HG02973 (cell line): ENCODE data around the gene ATP2B2.

Source experiments
- ATAC-seq: cut with Tn5 transposase; IDR thresholded peaks from one replicate; pipeline ENCODE4 v1.9.1; 2021; ENCODE audit warnings: moderate library complexity; ENCODE audit not compliant: unreplicated experiment

Gene ATP2B2

DNA sequence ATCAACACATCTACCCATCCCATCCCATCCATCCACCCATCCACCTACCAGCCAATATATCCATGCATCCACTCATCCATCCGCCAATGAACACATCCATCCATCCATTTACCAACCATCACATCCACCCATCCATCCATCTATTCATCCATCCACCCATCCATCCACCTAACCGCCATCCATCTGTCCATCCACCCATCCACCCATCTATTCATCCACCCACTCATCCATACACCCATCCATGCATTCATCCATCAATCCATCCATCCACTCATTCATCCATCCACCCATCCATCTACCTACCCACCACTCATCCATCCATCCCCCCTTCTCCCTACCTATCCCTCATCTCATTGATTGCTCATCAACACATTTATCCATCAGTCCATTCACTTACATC lies 136.9 kb downstream of the ATP2B2 start:
- no peak for ATAC-seq

DNA sequence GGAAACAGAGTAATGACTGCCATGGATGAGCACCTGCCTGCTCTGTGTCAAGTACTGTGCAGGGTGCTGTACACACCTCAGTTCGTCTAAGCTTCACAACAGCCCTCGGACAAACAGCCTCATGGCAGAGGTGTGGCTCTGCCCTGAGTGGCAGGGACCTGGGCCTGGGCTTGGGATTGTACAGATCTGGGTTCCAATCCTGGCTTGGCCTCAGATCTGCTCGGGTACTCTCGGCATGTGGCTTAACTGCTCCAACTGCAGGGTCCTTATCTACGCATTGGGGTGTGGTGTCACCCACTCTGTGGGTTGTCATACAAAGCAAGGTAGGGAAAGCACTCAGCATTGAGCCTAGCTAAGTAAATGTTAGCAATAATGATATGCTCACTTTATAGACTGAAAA lies 137.9 kb downstream of the ATP2B2 start:
- no peak for ATAC-seq

DNA sequence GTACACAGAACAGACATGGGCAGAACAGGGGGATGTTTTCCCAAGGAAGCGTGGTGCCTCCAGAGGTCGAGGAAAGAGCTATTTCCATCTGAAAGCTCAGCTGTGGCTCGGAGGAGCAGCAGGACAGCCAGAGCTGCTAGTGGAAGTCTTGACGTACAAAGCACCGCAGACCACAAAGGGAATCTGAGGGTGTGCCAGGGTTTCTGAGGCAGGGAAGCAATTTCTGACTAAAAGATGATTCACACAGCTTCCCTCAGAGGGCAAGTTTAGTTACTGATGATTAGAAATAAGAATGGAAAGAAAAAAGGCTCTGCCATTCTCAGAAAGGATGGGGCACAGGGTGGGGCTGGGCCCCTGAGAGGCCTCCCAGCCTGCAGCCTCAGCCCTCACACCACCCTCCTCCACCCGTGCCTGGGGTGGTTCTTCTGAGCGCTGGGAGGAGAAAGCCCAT lies 138.7 kb downstream of the ATP2B2 start:
- no peak for ATAC-seq

DNA sequence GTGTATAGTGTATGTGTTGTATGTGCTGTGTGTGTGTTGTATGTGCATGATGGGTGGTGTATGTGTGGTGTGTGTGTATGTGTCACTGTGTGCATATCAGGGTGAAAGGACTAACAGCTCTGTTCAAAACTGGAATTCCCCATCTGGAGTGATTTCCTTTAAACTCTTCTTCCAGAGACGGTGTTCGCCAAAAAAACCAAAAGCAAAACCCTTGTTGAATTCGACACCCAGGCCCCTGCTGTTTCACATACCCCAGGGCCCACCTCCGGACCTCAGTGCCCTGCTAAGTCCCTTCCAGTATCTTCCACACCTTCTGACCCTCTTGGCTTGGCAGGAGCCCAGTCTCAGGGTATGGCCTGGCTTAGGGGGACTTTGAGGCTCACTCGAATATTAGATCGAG lies 139.6 kb downstream of the ATP2B2 start:
- ATAC-seq = no peak

DNA sequence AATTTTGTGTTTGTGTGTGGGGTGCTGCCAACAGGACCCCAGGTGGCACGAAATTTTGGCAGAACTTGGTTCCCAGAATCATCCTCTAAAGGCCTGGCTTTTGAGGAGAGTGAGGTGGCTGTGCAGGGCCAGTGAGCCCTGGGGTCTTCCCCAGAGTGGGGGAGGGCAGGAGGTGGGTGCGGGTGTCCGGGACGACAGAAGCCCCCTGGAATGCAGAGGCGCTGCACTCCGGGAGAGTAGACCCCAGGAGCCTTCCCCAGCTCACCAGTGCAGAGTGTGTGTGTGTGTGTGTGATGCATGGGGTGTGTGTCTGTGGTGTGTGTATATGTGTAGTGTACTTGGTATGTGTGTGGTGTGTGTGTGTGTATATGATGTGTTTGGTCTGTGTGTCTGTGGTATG lies 140.1 kb downstream of the ATP2B2 start:
- no peak for ATAC-seq

DNA sequence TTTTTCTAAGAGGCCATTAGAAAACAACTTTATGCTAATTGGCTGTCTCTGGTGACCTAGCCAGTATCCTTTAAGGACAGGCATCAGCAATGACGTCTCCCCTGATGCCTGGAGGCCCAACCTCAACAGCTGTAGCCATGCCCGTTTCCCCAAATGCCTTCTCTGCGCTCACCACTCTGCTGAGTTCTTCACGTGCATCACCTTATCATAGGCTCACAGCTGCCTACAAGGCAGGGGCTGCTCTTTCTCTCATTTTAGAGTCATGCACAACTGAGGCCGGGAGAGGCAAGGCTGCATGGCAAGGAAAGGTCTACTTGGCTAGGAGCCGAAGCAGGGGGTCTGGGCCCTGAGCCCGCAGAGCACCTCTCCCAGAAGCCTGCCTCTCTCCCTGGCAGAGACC lies 140.6 kb downstream of the ATP2B2 start:
- ATAC-seq = no peak

DNA sequence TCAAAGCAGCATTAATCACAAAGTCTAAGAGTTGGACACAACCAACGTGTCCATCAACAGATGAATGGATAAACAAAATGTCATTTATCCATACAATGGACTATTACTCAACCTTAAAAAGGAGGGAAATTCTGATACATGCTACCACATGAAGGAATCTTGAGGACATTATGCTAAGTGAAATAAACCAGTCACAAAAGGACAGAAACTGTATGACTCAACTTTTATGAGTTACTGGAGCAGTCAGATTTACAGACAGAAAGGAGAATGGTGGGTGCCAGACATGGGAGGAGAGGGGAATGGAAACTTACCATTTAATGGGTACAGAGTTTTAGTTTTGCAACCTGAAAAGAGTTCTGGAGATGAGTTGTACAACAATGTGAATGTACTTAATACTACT lies 141.5 kb downstream of the ATP2B2 start:
- no peak for ATAC-seq

DNA sequence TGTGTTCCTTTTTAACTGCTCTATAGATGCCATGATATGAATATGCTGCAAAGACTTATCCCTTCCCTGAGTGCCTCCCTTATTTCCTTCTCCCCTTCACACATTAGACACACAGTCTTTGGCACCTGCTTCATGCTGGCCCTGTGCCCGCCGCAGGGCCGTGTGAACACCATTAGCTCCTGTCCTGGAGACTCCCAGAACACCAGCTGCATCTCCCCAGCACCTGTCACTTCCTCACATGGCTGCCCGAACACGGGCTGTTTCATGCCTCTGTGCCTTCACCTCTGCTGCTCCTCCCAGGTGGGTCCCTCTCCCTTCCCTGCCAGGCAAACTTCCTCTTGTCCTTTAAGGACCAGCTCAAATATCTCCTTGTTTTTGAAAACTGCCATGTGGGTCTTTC lies 144.0 kb downstream of the ATP2B2 start:
- no peak for ATAC-seq

DNA sequence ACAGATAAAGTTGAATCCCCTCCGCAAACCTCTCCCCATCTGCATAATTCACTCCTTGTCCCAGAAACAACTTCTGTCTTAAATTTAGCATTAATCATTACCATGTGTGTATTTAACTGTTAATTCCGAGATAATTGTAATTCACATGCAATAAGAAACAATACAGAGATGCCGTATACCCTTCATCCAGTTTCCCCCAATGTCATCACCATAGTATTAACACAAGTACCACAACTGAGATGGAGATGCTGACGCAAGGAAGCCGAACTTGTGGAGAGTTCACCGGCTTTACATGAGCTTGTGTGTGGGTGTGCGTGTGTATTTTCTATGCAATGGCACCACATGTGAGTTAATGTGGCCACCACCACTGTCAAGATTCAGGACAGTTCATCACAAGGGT lies 144.9 kb downstream of the ATP2B2 start:
- no peak for ATAC-seq

DNA sequence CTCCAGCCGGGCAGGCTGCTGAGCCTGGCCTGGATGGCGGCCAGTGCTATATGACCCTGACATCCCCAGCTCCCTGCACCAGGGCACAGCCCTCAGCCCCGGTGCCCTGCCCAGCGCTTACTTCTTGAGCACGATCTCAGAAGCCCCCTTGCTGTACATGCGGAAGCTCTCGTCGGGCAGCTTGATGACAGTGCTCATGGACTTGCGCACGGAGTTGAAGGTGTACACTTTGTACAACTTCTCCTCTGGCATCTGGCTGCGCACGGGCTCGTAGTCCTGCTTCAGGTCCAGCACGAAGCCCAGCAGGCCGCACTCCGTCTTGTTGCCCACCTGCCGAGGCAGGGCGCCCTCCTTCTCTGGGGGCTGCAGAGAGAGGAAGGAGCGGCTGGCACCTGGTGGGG lies 145.6 kb downstream of the ATP2B2 start:
- ATAC-seq = no peak

DNA sequence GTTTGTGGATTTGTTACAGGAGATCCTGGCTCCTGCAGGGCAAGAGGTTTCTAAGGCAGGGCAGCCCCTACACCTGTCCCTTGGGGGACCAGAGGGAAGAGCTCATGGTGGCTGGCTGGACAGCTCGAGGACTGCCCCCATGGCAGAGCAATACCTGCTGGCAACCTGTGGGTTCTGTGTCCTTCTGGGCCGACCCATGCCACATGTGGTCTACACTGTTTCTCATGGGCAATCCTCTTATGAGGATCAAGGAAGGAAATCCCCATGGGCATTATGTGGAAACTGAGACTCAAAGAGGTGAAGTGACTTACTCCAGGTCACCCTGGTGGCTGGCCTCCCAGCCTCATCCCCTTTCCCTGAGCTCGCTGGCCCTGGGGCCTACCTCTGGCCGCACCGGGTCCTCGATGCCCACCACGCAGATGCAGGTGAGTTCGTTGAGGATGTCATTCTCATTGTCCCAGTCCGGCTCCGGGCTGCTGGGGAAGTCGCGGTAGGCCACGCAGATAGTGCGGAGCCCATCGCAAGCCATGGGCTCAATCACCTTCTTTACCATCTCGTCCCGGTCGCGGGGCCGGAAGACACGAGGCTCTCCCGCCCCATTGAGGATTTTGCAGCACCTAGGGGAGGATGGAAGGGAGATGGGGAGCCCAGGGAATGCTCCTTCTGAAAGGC lies 146.9 kb downstream of the ATP2B2 start:
- ATAC-seq = no peak

DNA sequence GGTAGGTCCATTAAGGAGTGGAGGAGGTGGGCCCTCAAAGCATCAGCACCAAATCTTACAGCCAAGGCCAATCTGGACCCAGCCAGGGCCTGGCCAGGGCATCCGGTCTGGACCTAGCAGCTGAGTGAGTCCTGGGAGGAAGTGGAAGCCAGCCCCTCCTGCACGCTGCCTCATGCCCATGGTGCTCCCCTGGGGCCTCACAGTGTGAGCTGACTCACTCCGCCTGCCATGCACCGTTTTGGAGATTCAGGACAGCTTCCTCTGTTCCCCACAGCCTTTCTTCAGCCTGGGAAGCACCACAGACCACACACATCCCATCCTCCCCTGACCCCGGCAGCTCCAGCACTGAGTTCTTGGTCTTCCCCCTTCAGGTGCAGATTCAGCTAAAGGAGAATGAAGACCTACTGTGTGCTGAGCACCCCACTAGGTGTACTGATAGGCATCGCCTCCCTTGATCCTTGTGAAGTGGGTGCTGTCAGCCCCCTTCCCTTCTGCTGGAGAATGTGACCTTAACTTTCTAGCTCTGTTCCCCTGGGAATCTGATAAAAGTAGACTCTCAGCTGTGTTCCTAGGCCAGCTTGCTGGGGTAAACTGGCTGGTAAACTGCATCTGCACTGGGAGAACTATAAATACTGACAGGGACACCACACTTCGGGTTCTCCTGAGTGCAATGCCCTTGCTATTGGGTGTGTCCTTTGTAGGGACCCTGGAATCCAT lies 147.6 kb downstream of the ATP2B2 start:
- no peak for ATAC-seq

DNA sequence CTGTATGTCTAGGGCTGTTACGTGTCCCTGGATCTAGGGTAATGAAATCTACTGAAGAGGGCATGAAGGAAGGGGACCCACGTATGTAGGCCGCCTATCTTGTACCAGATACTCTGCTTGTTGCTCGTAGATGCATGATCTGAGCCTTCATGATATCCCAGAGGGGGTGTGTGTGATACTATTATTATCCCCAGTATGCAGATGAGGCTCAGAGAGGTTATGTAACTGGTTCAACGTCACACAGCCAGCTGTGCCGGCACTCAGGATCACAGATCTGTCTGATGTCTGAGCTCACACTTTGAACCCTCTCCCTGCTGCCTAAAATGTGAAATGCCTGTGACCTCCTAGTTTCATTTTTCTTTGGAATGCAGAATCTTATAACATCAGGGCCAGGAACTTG lies 148.3 kb downstream of the ATP2B2 start:
- ATAC-seq = no peak

DNA sequence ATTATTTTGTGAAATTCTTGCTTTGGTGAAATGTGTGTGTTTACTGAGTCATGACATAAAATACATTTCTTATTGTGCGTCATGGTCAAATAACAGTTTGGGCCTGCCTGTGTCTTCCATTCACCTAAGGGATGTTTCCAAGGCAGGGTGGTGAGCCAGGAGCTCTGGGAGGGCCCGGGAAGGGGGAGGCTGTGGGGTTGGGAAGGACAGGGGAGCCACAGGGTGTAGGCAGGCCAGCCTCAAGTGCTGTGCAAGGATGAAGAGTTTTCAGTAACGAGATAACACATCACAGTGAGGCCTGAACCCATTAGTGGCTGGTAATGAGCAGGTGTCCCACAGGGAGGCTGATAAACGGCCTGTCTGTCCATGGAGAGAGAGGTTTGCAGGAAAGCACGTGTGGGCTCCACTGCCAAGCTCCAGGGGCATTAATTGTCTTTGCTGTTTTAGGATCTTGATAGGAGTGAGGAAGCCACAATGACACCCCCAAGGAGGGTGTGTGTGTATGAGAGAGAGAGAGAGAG lies 148.9 kb downstream of the ATP2B2 start:
- ATAC-seq = no peak

DNA sequence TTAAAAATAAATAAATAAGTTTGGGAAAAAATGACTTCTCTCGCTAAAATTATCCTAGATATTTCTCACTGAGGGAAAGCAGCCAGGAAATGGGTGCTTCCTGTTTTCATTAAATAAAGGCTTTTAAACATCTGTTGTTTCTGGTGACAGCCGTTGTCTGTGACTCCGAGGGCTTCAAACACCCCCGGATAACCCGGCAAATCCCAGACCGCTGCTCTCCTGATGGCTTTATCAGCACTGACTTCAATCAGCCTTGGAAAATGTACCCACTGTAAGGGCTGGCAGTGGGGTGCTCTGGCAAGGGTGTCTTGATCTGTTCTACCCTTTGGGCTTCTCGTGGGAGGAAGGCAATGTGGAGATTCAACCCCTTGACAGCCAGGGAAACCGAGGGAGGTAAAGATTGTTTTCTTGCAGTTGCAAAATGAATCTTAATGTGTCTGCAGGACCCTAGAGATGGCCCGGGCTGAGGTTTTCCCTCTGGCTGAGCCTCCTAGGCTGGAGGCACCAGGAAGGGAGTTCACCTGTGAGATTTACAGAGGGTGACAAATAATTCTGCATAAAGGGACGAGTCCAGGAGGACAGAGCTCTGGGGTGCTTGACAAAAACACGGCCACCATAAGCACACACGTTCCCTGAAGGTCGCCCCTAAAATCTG lies 150.9 kb downstream of the ATP2B2 start:
- no peak for ATAC-seq

DNA sequence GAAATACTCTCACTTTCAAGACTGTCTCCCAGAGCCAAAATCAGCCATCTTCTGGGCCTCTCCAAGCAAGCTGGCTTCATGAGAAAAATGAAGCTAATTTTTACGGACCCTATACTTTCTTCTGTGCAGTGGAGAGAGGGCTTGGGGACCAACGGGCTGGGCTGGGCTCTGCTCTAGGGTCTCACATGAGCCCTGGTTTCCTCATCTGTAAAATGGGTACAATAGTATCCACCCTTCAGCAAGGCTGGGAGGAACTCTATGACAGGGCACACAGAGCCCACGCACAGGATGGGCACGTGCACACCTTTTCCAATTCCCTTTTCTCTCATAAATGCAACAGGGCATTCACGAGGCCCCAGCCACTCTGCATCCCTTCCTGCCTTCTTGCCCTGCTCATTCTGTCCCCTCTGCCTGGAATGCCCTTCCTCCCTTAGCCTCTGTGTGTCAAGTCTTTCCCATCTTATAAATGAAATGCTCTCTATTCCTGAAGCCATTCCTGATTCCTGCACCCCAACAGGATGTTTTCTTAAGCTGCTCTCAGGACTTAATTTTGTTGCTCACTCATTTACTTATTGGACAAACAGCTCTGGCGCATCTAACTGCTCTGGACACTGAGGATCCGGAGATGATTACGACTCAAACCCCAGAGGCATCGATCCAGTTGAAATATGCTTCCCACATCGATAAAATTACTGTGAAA lies 151.6 kb downstream of the ATP2B2 start:
- ATAC-seq = no peak

DNA sequence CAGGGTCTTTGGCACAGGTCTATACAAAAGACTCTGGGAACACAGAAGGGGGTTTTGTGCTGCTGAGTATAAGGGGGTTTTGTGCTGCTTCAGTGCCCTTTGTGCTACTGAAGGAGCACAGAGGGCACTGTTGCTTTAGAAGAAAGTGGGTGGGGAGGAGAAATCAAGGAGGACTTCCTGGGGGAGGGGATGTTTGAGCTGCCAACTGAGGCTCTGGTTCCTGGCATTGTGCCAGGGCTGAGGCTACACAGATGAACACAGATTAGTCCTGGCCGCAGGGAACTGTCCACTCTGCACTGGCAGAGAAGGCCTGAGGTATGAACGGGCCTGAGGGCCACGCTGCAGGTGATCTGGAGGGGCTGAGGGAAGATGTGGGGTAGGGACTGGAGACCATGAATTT lies 152.2 kb downstream of the ATP2B2 start:
- no peak for ATAC-seq

DNA sequence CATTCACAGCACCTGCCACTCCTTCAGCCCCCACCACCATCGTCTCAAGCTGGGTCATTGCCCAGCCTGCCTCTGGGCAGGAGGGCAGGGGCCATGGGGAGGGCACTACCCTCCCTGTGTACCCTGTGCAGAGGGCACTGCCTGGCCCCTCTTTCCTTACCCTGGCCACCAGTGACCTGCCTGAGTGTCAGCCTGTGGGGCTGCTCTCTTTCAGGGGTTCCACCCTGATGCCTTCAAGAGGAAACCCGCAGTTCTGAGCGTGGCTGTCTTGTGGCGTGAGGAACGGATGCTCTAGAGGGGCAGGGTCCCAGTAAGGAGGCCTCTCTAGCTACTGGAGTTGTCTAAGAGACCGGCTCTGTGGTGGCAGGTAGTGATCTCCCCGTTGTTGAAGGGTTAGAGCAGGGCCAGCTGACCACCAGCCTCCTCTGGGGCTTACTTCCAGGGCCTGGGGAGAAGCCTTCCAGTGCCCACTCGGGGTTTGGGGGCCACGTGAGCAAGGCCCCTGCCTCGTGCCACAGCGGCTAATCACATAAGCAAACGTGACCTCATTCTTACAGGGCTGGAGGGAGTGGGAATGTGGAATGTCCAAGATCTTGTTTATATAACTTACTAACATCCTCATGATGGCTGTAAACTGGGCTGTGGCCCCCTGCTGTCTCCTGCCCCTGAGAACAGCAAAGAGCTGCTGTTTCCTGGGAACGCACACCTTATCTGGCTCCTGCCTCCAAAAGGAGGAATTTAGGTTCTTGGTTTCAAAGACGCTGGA lies 153.1 kb downstream of the ATP2B2 start:
- no peak for ATAC-seq

DNA sequence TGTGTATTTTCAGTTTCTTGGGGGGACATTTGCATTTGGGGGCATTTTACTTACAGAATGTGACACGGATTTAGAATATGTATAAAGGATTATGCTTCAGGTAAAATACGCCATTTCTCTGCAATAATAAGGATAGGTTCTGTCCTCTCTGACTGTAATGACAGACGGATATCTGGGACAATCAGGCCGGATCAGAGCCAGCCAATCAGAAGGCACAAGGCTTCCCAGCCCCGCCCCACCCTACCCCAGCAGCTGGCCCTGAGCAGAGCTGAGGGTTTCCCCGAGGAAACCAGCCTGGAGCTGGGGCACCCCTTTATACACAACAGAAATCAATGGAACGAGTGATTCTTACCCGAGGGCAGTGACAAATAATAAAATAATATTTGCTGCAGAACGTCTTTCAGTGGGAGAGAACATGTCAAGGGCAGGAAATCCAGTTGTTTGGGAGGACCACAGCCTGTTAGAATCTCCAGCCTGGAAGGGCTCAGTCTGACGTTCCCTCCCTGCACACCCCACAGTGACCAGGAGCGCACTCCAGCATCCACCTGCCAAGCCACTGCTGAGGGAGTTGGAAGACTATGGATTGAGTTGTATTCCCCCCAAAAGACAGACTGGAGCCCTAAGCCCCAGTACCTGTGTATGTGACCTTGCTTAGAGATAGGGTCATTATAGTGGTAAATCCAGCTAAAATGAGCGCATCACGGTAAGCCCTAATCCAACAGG lies 154.2 kb downstream of the ATP2B2 start:
- ATAC-seq = no peak
